ENCODE measurements around the gene CIPC.

The CIPC gene

GRCh38 chr14:77074969-77075368 is 23.1 kb upstream of the CIPC start:
- no peak for DNase-seq (ENCODE audit: extremely low read depth, low read depth)
- no peak for TF ChIP-seq CTCF (IDR thresholded peaks at IDR 0.05; ENCODE audit: low read depth, low read length)

- TF ChIP-seq CTCF (IDR thresholded peaks at IDR 0.05; ENCODE audit: low read depth, low read length) = no peak
- no peak for DNase-seq (ENCODE audit: extremely low read depth, low read depth)
Observed at GRCh38 chr14:77076113-77076631, 21.9 kb upstream of the CIPC start.

GRCh38 chr14:77077040-77077439 is 21.0 kb upstream of the CIPC start:
- TF ChIP-seq CTCF (IDR thresholded peaks at IDR 0.05; ENCODE audit: low read depth, low read length) = no peak
- DNase-seq (ENCODE audit: extremely low read depth, low read depth) = no peak

GRCh38 chr14:77082356-77082755 is 15.7 kb upstream of the CIPC start:
- no peak for TF ChIP-seq CTCF (IDR thresholded peaks at IDR 0.05; ENCODE audit: low read depth, low read length)

GRCh38 chr14:77083082-77083481 is 15.0 kb upstream of the CIPC start:
- DNase-seq (ENCODE audit: extremely low read depth, low read depth) = no peak
- no peak for TF ChIP-seq CTCF (IDR thresholded peaks at IDR 0.05; ENCODE audit: low read depth, low read length)

More at GRCh38 chr14:77082356-77082755, 15.7 kb upstream of the CIPC start:
- no peak for DNase-seq (ENCODE audit: extremely low read depth, low read depth)

GRCh38 chr14:77084985-77085384 is 13.1 kb upstream of the CIPC start:
- no peak for DNase-seq (ENCODE audit: extremely low read depth, low read depth)
- no peak for TF ChIP-seq CTCF (IDR thresholded peaks at IDR 0.05; ENCODE audit: low read depth, low read length)

GRCh38 chr14:77085538-77085937 is 12.5 kb upstream of the CIPC start:
- no peak for TF ChIP-seq CTCF (IDR thresholded peaks at IDR 0.05; ENCODE audit: low read depth, low read length)
- no peak for DNase-seq (ENCODE audit: extremely low read depth, low read depth)

Data from AG09319 (cell line).